Muscle layer of colon (tissue), 2 donors: ENCODE data around the gene ARHGEF39.
A peak's percentile ranks its signal among the peaks of the same experiment; 100 is the strongest.
"Not testable (repeated sequence)": the region's sequence is repeated elsewhere in the genome, so short reads cannot be mapped to it uniquely, and the experiment has no call there.

Source experiments
- H3K27ac ChIP-seq: one replicate; pipeline ENCODE4 v1.7.0; 2013; ENCODE audit warnings: low read depth, mild to moderate bottlenecking, low read length, moderate library complexity
- H3K27me3 ChIP-seq, 2 donors: one replicate each; pipeline ENCODE4 v1.7.0; 2013; ENCODE audit warnings: low read length in 2 of 2, mild to moderate bottlenecking in 2 of 2; ENCODE audit not compliant: insufficient read depth in 2 of 2, control insufficient read depth in 1 of 2
- H3K36me3 ChIP-seq: one replicate; pipeline ENCODE4 v1.7.0; 2013; ENCODE audit warnings: mild to moderate bottlenecking, low read length; ENCODE audit not compliant: insufficient read depth
- H3K4me1 ChIP-seq: one replicate; pipeline ENCODE4 v1.7.0; 2013; ENCODE audit warnings: mild to moderate bottlenecking, low read length; ENCODE audit not compliant: insufficient read depth
- H3K4me3 ChIP-seq, 2 donors: one replicate each; pipeline ENCODE4 v1.7.0; 2013; ENCODE audit warnings: low read length in 2 of 2, low read depth in 1 of 2, mild to moderate bottlenecking in 1 of 2, moderate library complexity in 1 of 2
- H3K9ac ChIP-seq: one replicate; pipeline ENCODE4 v1.7.0; 2013; ENCODE audit warnings: low read length
- H3K9me3 ChIP-seq: one replicate; pipeline ENCODE4 v1.7.0; 2013; ENCODE audit warnings: mild to moderate bottlenecking, low read length
- donor health status: abdominal sarcoma.
- donor health status: Adenocarcinoma of cecum.

Gene ARHGEF39

GRCh38 chr9:35656831-35657545, 8.0 kb downstream of the ARHGEF39 start:
- Histone ChIP-seq H3K27ac (peak overlapping the region; percentile 92), H3K4me3 (peak overlapping the region; percentile 56 to 92), H3K9me3 (no peaks in the 10 kb centered on the region), H3K27me3 (no peaks in the 10 kb centered on the region), H3K4me1 (peaks cover 27% of the 10 kb centered on the region), H3K36me3 (peaks cover 17% of the 10 kb centered on the region), H3K9ac (peak overlapping the region; percentile 50)

- Histone ChIP-seq H3K27me3 (no peaks in the 10 kb centered on the region), H3K9ac (no peak overlapping the region), H3K9me3 (no peaks in the 10 kb centered on the region), H3K36me3 (peaks cover 15% of the 10 kb centered on the region), H3K4me3 (no peak overlapping the region), H3K27ac (peak overlapping the region; percentile 92), H3K4me1 (peaks cover 22% of the 10 kb centered on the region)
Observed at GRCh38 chr9:35656348-35656747, 8.6 kb downstream of the ARHGEF39 start.

GRCh38 chr9:35653611-35654010, 11.4 kb downstream of the ARHGEF39 start:
- Histone ChIP-seq H3K4me3 (no peak overlapping the region), H3K9me3 (no peaks in the 10 kb centered on the region), H3K36me3 (no peaks in the 10 kb centered on the region), H3K27ac (no peak overlapping the region), H3K4me1 (no peaks in the 10 kb centered on the region), H3K27me3 (no peaks in the 10 kb centered on the region), H3K9ac (no peak overlapping the region)

GRCh38 chr9:35652829-35653209, 12.2 kb downstream of the ARHGEF39 start:
- no peak overlapping the region for H3K9ac ChIP-seq
- no peaks in the 10 kb centered on the region for H3K36me3 ChIP-seq
- H3K27ac ChIP-seq = no peak overlapping the region
- no peaks in the 10 kb centered on the region for H3K9me3 ChIP-seq
- H3K4me1 ChIP-seq = no peaks in the 10 kb centered on the region
- no peaks in the 10 kb centered on the region for H3K27me3 ChIP-seq
- H3K4me3 ChIP-seq = no peak overlapping the region

GRCh38 chr9:35651956-35652828, 12.8 kb downstream of the ARHGEF39 start:
- H3K27me3 ChIP-seq = no peaks in the 10 kb centered on the region
- no peak overlapping the region for H3K9ac ChIP-seq
- peaks cover 4% of the 10 kb centered on the region for H3K4me1 ChIP-seq
- no peak overlapping the region for H3K4me3 ChIP-seq
- no peaks in the 10 kb centered on the region for H3K9me3 ChIP-seq
- no peaks in the 10 kb centered on the region for H3K36me3 ChIP-seq
- H3K27ac ChIP-seq = no peak overlapping the region

- H3K4me1 ChIP-seq = peaks cover 12% of the 10 kb centered on the region
- H3K27me3 ChIP-seq = no peaks in the 10 kb centered on the region
- no peak within 1 kb of the TSS for H3K4me3 ChIP-seq
- no peak within 1 kb of the TSS for H3K27ac ChIP-seq
- H3K9ac ChIP-seq = no peak within 1 kb of the TSS
- H3K36me3 ChIP-seq = no peaks in the 10 kb centered on the region
- no peaks in the 10 kb centered on the region for H3K9me3 ChIP-seq
Observed at GRCh38 chr9:35650341-35651158, 14.4 kb downstream of the ARHGEF39 start, which contains the start of gene SIT1. Gene SIT1 (minus strand): TSS chr9:35650931. CDS start chr9:35650853, 78 bp downstream.

GRCh38 chr9:35649431-35650340, 15.3 kb downstream of the ARHGEF39 start:
- H3K9ac ChIP-seq = no peak overlapping the region
- peaks cover 12% of the 10 kb centered on the region for H3K4me1 ChIP-seq
- H3K27ac ChIP-seq = no peak overlapping the region
- H3K9me3 ChIP-seq = no peaks in the 10 kb centered on the region
- no peak overlapping the region for H3K4me3 ChIP-seq
- no peaks in the 10 kb centered on the region for H3K36me3 ChIP-seq
- no peaks in the 10 kb centered on the region for H3K27me3 ChIP-seq

- no peaks in the 10 kb centered on the region for H3K36me3 ChIP-seq
- peaks cover 12% of the 10 kb centered on the region for H3K4me1 ChIP-seq
- peak overlapping the region; percentile 56 to 65 for H3K4me3 ChIP-seq
- no peaks in the 10 kb centered on the region for H3K27me3 ChIP-seq
- no peaks in the 10 kb centered on the region for H3K9me3 ChIP-seq
- H3K9ac ChIP-seq = peak overlapping the region; percentile 76
- H3K27ac ChIP-seq = peak overlapping the region; percentile 81
Observed at GRCh38 chr9:35646533-35647265, 18.3 kb downstream of the ARHGEF39 start.

- Histone ChIP-seq H3K9me3 (no peaks in the 10 kb centered on the region), H3K4me3 (peak overlapping the region; percentile 56 to 65), H3K27ac (peak overlapping the region; percentile 81), H3K9ac (peak overlapping the region; percentile 76), H3K36me3 (no peaks in the 10 kb centered on the region), H3K4me1 (peaks cover 12% of the 10 kb centered on the region), H3K27me3 (no peaks in the 10 kb centered on the region)
Observed at GRCh38 chr9:35646153-35646532, 18.9 kb downstream of the ARHGEF39 start.

- H3K36me3 ChIP-seq, H3K9me3 ChIP-seq, H3K9ac ChIP-seq, H3K27me3 ChIP-seq, H3K27ac ChIP-seq: not testable (repeated sequence)
- Histone ChIP-seq H3K4me1 (peaks cover 12% of the 10 kb centered on the region), H3K4me3 (peak overlapping the region; percentile 56 to 65)
Observed at GRCh38 chr9:35645736-35646135, 19.3 kb downstream of the ARHGEF39 start.
